GM19463 (cell line): ENCODE results near the gene ATP6V1B1.
"Not testable (repeated sequence)": the region's sequence is repeated elsewhere in the genome, so short reads cannot be mapped to it uniquely, and the experiment has no call there.

Experiments
- ATAC-seq: cut with Tn5 transposase; IDR thresholded peaks from one replicate; pipeline ENCODE4 v1.9.1; 2021; ENCODE audit warnings: mild to moderate bottlenecking, moderate library complexity; ENCODE audit not compliant: unreplicated experiment

ATP6V1B1 gene

DNA sequence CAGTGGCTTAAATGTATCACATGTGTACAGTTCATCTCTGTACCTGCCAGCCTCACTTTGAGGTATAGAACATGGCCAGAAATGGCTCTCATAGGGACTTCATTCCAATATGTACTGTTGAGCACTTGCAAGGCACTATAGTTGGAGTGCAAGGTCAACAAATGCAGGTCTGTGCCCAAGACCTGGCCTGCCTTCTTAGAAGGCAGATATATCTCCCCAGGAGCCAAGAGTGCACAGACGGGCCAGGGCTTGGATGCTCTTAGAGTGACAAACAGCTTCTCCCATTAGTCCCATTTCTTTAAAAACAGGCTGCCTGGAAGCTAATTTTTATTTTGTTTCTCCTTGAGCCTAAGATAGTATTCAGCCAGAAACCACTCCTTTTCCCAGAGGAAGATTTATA is 51.7 kb downstream of the ATP6V1B1 start:
- no peak for ATAC-seq

DNA sequence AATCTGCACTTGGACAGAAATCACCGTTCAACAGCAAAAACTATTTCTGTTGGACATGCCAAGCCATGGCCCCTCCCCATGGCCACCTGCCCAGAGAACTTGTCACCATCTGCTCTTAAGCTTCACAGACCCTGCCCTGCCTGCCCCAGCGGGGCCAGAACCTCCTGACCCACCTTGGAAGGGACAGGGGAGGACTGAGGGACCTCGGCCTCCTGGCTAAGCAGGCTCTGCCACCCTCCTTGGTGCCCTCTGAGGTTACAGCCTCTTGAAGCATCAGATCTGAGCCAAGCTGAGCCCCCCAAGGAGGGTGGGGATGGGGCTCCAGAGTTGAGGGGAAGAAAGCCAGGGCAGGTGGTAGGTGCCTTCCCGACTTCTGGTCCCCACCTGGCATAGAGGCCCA is 52.5 kb downstream of the ATP6V1B1 start:
- no peak for ATAC-seq

GRCh38 chr2:70988726-70989648 is 53.3 kb downstream of the ATP6V1B1 start:
- no peak for ATAC-seq

GRCh38 chr2:70990216-70990615 is 54.5 kb downstream of the ATP6V1B1 start:
- ATAC-seq: no peak

DNA sequence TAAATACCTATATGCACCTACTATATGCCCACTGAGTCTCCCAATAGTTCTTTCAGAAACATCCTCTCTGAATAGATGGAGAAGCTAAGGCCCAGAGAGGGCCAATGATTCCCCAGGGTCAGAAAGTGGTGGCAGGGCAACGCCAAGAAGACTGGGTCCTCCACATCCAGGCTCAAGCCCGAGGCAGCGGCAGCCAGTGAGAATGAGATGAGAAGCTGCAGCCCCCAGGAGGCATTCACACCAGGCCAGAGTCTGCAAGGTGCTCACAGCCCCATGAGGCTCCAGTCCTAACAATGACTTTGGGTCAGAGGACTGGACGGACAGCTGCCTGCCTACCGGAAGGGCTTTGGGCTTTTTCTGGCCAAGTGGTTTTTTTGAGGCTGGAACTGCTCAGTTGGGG is 55.4 kb downstream of the ATP6V1B1 start:
- ATAC-seq: no peak

DNA sequence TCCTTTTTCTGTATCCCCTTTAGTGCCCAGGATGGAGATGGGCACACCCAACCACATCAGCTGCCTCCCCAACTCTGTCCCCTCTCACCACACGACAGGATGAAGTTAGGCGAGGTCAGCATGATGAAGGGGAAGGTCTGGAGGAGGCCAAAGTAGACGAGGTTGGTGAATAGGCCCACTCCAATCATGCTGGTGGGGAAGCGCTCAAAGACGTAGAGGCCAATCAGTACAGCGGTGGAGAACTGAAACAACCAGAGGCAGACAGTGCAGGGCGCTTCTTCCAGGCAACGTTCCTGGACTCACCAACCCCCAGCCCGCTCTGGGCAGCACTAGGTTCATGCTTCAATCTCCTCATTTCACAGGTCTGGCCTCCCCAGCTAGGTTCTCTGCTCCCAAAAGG is 56.0 kb downstream of the ATP6V1B1 start:
- no peak for ATAC-seq

DNA sequence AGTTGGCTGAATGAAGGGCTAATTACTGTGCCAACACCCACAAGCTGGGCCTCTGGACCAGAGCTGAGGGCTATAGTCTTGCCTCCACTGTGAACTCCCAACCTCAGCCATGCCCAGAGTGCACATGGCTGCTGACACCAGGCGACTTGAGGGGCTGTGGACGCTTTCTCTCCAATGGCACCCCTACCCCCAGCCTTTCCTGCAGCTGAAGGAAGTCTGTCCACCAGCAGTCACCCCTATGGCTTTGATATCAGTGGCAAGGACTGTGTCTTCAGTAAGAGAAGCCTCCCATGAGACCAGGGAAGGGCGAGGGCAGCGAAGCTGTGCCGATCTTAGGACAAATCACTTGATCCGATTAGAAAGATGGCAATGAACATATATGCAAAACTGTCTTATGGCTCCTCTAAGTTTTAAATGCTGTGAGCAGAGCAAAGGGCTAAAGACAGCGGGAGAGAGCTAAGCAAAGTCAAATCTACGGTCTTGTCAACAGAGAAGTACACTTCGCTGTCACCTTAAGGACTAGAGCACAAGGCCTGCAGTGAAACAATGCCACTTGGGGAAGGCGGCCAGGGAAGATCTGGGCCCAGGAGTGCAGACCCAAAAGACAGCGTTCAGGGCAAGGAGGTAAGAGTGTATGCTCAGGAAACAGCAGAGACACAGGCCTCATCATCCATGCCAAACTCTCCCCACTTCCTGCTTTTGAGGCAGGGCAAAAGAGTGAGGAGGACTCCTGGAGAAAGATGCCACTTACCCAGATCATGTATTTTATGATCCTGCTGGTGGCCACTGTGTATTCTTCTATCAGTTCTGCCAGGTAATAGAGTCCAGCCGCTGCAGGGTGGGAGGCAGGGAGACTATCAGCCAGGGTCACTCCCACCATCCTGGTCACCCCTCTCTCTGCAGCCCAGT is 57.5 kb downstream of the ATP6V1B1 start:
- ATAC-seq: no peak

GRCh38 chr2:70994009-70994698 is 58.5 kb downstream of the ATP6V1B1 start:
- ATAC-seq: peak; percentile 19

DNA sequence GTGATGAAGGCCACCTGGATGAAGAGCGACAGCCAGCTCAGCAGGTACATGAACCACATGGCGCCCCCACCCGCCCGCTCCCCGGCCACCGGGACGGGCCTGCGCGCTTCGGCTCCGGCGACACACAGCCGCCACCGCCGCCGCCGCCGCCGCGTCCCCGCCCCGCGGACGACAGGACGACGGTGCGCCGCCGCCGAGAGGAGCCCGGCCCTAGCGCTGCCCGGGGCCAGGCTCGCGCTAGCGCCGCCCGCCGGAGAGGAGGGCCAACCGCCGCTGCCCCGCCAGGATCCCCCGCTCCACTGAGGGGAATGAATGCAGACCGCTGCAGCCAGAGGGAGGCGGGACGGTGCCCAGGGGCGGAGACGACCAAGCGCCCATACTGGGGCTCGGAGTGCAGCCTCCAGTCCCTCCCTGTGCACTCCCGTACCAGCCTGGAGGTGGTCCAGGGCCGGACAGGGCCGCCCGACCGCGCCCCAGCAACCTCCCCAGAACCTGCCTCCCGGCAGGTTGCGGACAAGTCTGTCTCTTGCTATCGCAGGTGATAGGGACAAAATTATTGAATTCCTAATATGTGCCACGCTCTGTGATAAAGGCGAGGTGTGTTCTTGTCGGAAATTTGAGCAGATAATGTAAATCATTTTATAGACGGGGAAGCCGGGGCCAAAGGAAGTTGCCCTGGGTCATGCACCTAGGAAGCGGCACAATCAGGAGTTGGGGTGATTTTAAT is 59.2 kb downstream of the ATP6V1B1 start, which contains the start of gene TEX261:
TSS of gene TEX261 (minus strand) at position 175 of the 727 bp plus-strand sequence. CDS start at position 59, 116 bp downstream.
- peak; percentile 97 for ATAC-seq

GRCh38 chr2:70995426-70995729 is 59.7 kb downstream of the ATP6V1B1 start:
- ATAC-seq: peak; percentile 28

GRCh38 chr2:70998885-70999284 is 63.2 kb downstream of the ATP6V1B1 start:
- not testable (repeated sequence) for ATAC-seq

- no peak for ATAC-seq
Measured at GRCh38 chr2:70999362-70999761, 63.7 kb downstream of the ATP6V1B1 start.

DNA sequence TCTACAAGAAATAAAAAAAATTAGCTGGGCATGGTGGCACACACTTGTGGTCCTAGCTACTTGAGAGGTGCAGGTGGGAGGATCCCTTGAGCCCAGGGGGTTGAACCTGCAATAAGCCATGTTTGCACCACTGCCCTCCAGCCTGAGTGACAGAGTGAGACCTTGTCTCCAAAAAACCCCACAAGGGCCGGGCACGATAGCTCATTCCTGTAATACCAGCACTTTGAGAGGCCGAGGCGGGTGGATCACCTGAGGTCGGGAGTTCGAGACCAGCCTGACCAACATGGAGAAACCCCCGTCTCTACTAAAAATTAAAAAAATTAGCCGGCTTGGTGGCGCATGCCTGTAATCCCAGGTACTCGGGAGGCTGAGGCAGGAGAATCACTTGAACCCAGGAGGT is 64.2 kb downstream of the ATP6V1B1 start:
- ATAC-seq: not testable (repeated sequence)

- ATAC-seq: peak; percentile 93
Measured at GRCh38 chr2:71000780-71001591, 65.3 kb downstream of the ATP6V1B1 start.

- no peak for ATAC-seq
Measured at GRCh38 chr2:71001592-71001927, 65.9 kb downstream of the ATP6V1B1 start.

- ATAC-seq: no peak
Measured at GRCh38 chr2:71001981-71002570, 66.4 kb downstream of the ATP6V1B1 start.

GRCh38 chr2:71003396-71003795 is 67.7 kb downstream of the ATP6V1B1 start:
- ATAC-seq: no peak

DNA sequence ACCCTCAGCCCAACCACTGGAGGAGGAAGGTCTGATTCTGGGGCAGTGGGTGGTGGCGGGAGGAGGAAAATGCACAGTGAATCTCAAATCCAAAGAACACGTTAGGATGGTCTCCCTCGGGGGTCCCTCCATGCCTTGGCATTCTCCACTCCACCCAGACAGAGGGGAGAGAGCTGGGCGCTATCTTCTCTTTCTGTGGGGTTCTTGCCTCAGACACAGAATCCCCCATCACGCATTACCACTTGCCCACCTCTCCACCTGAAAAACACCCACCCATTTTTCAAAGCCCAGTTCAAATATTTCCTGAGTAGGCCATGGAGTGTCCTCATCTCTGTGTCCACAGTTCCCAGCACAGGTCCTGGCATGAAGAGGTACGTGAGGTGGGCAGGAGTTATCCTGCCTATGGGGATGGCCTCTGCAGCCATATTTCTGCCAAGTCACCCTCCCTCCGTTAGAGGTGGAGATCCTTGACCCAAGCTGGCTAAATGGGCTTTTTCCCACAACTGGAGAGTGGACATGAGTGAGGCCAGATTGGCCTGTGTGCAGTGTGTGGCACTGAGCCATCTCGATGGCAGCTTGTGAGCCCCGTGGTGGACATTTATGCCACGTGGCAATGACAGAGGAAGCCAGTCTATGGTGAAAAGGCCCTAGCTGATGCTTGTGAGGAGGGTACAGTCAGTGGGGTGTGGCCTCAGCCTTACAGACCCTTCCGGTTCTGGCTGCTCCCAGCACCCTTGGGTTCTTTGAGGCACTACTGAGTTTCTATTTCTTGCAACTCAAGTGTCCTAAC is 68.5 kb downstream of the ATP6V1B1 start:
- ATAC-seq: no peak

- no peak for ATAC-seq
Measured at GRCh38 chr2:71004857-71005256, 69.2 kb downstream of the ATP6V1B1 start.
